WTC11 (cell line): ENCODE measurements around the gene TIE1.

Experiments used
- ATF2 ChIP-seq: sonication (generic); formaldehyde crosslinking; IDR thresholded peaks from 2 replicates; pipeline ENCODE4 v1.8.1; 2022; ENCODE audit warnings: low read depth, missing genetic modification reagents, borderline replicate concordance
- CTCF ChIP-seq: fragments of 200-600 bp; IDR thresholded peaks from 2 replicates; pipeline ENCODE4 v1.8.0; 2022; ENCODE audit warnings: antibody characterized with exemption
- E2F1 ChIP-seq: sonication (generic); formaldehyde crosslinking; IDR thresholded peaks from 2 replicates; pipeline ENCODE4 v1.8.0; 2022; ENCODE audit warnings: mild to moderate bottlenecking, missing genetic modification reagents
- FOXJ3 ChIP-seq: sonication (generic); formaldehyde crosslinking; IDR thresholded peaks from 2 replicates; pipeline ENCODE4 v1.9.0; 2021; ENCODE audit warnings: missing genetic modification reagents, mild to moderate bottlenecking, borderline replicate concordance
- FOXK1 ChIP-seq: sonication (generic); formaldehyde crosslinking; IDR thresholded peaks from 2 replicates; pipeline ENCODE4 v1.8.0; 2022; ENCODE audit warnings: mild to moderate bottlenecking, moderate library complexity, missing genetic modification reagents
- FOXP1 ChIP-seq: sonication (generic); formaldehyde crosslinking; IDR thresholded peaks from 2 replicates; pipeline ENCODE4 v1.8.0; 2022; ENCODE audit warnings: missing genetic modification reagents, mild to moderate bottlenecking, moderate library complexity, borderline replicate concordance
- GABPB1 ChIP-seq: sonication (generic); formaldehyde crosslinking; IDR thresholded peaks from 2 replicates; pipeline ENCODE4 v1.8.1; 2023; ENCODE audit warnings: mild to moderate bottlenecking, missing genetic modification reagents
- JUN ChIP-seq: sonication (generic); formaldehyde crosslinking; IDR thresholded peaks from 2 replicates; pipeline ENCODE4 v1.8.0; 2023; ENCODE audit warnings: mild to moderate bottlenecking, missing genetic modification reagents
- SP1 ChIP-seq: sonication (generic); formaldehyde crosslinking; conservative IDR thresholded peaks from 2 replicates; pipeline ENCODE4 v1.8.1; 2022; ENCODE audit warnings: missing genetic modification reagents
- TP53 ChIP-seq: sonication (generic); formaldehyde crosslinking; IDR thresholded peaks from 2 replicates; pipeline ENCODE4 v1.8.1; 2023; ENCODE audit warnings: mild to moderate bottlenecking, missing genetic modification reagents
- ZNF121 ChIP-seq: sonication (generic); formaldehyde crosslinking; IDR thresholded peaks from 2 replicates; pipeline ENCODE4 v1.8.0; 2023; ENCODE audit warnings: missing genetic modification reagents
- ZNF232 ChIP-seq: sonication (generic); formaldehyde crosslinking; IDR thresholded peaks from 2 replicates; pipeline ENCODE4 v1.8.0; 2022; ENCODE audit warnings: mild to moderate bottlenecking, missing genetic modification reagents

GRCh38 chr1:43286115-43286514, 14.7 kb upstream of the TIE1 start:
- TF ChIP-seq CTCF, result no peak
- no peak for TF ChIP-seq ATF2 (CRISPR knock-in tag)
- no peak for TF ChIP-seq ZNF121
- TF ChIP-seq SP1, result no peak
- TF ChIP-seq FOXJ3 (CRISPR knock-in tag), result no peak
- no peak for TF ChIP-seq E2F1 (CRISPR knock-in tag)
- no peak for TF ChIP-seq GABPB1 (CRISPR knock-in tag)
- no peak for TF ChIP-seq FOXK1 (CRISPR knock-in tag)
- TF ChIP-seq FOXP1 (CRISPR knock-in tag), result no peak
- no peak for TF ChIP-seq ZNF232 (CRISPR knock-in tag)
- TF ChIP-seq JUN (CRISPR knock-in tag), result no peak
- no peak for TF ChIP-seq TP53
